NT2/D1 (cell line): ENCODE measurements around the gene AFF1.

Experiments used
- SUZ12 ChIP-seq: IDR thresholded peaks from 2 replicates; pipeline ENCODE4 v1.6.1; 2011; ENCODE audit not compliant: insufficient read length, insufficient read depth; ENCODE audit errors: extremely low read depth
- ZNF274 ChIP-seq: IDR thresholded peaks from 2 replicates; pipeline ENCODE4 v1.6.1; 2011; ENCODE audit warnings: mild to moderate bottlenecking, low read depth, low read length

- TF ChIP-seq ZNF274 = no peak
- no peak for TF ChIP-seq SUZ12
Observed at GRCh38 chr4:86972997-86973396, 38.2 kb downstream of the AFF1 start.
